Right atrium auricular region (tissue), 2 donors: Measurements from ENCODE around the gene LNPEP. TPM values are rescaled to one million over a fixed set of nuclear protein-coding genes. Genes with fewer than 3 reads are reported as not detected.

Experiments
- DNase-seq: peaks from one replicate; pipeline ENCODE4 v3.0.0-alpha.2; 2019; ENCODE audit warnings: low spot score
- H3K27ac ChIP-seq, 2 donors: fragments of 200-600 bp; sonication (generic); 1 replicate in 1 of 2; 2 replicates in 1 of 2; pipeline ENCODE4 v1.5.1; 2016 to 2019
- H3K27me3 ChIP-seq, 2 donors: fragments of 200-600 bp; sonication (generic); one replicate each; pipeline versions ENCODE4 v1.5.1 to v1.6.0; 2017 to 2019
- H3K36me3 ChIP-seq: fragments of 200-600 bp; sonication (generic); one replicate; pipeline ENCODE4 v1.5.1; 2016
- H3K4me1 ChIP-seq, 2 donors: fragments of 200-600 bp; sonication (generic); one replicate each; pipeline versions ENCODE4 v1.5.1 to v1.6.0; 2017 to 2019
- H3K4me3 ChIP-seq, 2 donors: fragments of 200-600 bp; sonication (generic); 1 replicate in 1 of 2; 2 replicates in 1 of 2; pipeline ENCODE4 v1.5.1; 2017 to 2019; ENCODE audit warnings: mild to moderate bottlenecking in 1 of 2, moderate library complexity in 1 of 2
- H3K9me3 ChIP-seq, 2 donors: fragments of 200-600 bp; sonication (generic); one replicate each; pipeline ENCODE4 v1.5.1; 2019
- CTCF ChIP-seq, 2 donors: fragments of 200-600 bp; sonication (generic); IDR thresholded peaks; one replicate each; pipeline ENCODE4 v1.5.1; 2019; ENCODE audit warnings: antibody characterized with exemption in 2 of 2
- total RNA-seq, 2 donors: library from RNA; depleted of rRNA; stranded (reverse); fragments of >200 nt; gene quantifications; one replicate each; pipeline ENCODE4 v1.1.0, GENCODE V29; 2016

The LNPEP gene
- total RNA-seq, 2 donors from 2014 or later: 50.2 to 60.0 TPM

- Histone ChIP-seq H3K27ac (no peak overlapping the region), H3K4me3 (no peak overlapping the region), H3K27me3 (no peaks in the 10 kb centered on the region), H3K36me3 (no peaks in the 10 kb centered on the region), H3K4me1 (peaks cover 0 to 22% of the 10 kb centered on the region in 2 donors), H3K9me3 (no peaks in the 10 kb centered on the region)
- no peak for DNase-seq
- TF ChIP-seq CTCF (IDR thresholded peaks at IDR 0.05): no peak
These were observed 7.0 kb downstream of the LNPEP start for GRCh38 chr5:96942911-96943310.

- Histone ChIP-seq H3K27me3 (no peaks in the 10 kb centered on the region), H3K27ac (no peak overlapping the region), H3K4me3 (no peak overlapping the region), H3K9me3 (no peaks in the 10 kb centered on the region), H3K36me3 (no peaks in the 10 kb centered on the region), H3K4me1 (peaks cover 0 to 14% of the 10 kb centered on the region in 2 donors)
- TF ChIP-seq CTCF (IDR thresholded peaks at IDR 0.05): no peak
- DNase-seq: no peak
These were observed 7.9 kb downstream of the LNPEP start for GRCh38 chr5:96943799-96944198.

DNA sequence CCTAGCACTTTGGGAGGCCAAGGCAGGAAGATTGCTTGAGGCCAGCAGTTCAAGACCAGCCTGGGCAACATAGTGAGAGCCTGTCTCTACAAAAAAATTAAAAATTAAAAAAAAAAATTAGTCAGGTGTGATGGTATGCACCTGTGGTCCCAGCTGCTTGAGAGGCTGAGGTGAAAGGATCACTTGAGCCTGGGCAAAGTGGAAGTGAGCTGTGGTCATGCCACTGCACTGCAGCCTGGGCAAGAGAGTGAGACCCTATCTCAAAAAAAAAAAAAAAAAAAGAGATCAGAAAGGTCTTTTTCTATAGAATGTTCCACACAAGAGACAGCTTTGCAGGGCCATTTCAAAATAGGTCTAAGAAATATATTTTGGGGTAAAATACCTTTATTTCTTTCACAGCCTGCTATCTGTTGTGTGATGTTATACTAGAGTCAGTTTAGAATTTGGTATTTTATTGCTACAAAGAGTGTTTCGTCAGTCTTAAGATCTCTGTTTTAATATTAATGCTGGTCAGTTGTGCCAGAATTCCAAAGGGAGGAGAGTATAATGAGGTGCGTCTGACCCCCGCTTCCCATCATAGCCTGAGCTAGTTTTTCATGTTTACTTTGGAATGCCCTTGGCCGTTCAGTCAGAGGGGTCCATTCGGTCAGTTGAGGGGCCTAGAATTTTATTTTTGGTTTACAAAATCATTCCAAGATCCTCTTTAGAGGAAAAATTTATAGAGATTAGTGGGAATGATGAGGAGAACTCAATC, 9.4 kb downstream of the LNPEP start:
- H3K27me3 ChIP-seq: no peaks in the 10 kb centered on the region
- peaks cover 0 to 9% of the 10 kb centered on the region in 2 donors for H3K4me1 ChIP-seq
- TF ChIP-seq CTCF (IDR thresholded peaks at IDR 0.05): no peak
- no peaks in the 10 kb centered on the region for H3K36me3 ChIP-seq
- no peak overlapping the region for H3K4me3 ChIP-seq
- no peak overlapping the region for H3K27ac ChIP-seq
- H3K9me3 ChIP-seq: no peaks in the 10 kb centered on the region
- no peak for DNase-seq

GRCh38 chr5:96946381-96946780, 10.5 kb downstream of the LNPEP start:
- no peak overlapping the region for H3K27ac ChIP-seq
- H3K27me3 ChIP-seq: no peaks in the 10 kb centered on the region
- no peak for TF ChIP-seq CTCF (IDR thresholded peaks at IDR 0.05)
- H3K9me3 ChIP-seq: no peaks in the 10 kb centered on the region
- no peaks in the 10 kb centered on the region for H3K4me1 ChIP-seq
- no peak for DNase-seq
- H3K36me3 ChIP-seq: no peaks in the 10 kb centered on the region
- no peak overlapping the region for H3K4me3 ChIP-seq

GRCh38 chr5:96952118-96952750, 16.4 kb downstream of the LNPEP start:
- Histone ChIP-seq H3K27ac (peak overlapping the region; percentile 54 to 87), H3K27me3 (no peaks in the 10 kb centered on the region), H3K9me3 (no peaks in the 10 kb centered on the region), H3K4me1 (peaks cover 3 to 20% of the 10 kb centered on the region in 2 donors), H3K36me3 (no peaks in the 10 kb centered on the region), H3K4me3 (no peak overlapping the region)
- TF ChIP-seq CTCF (IDR thresholded peaks at IDR 0.05): no peak
- no peak for DNase-seq
